A549 (cell line): ENCODE measurements around the gene C1orf167.

ENCODE experiments used
- CTCF ChIP-seq: fragments of >200 bp; sonication (Bioruptor Twin); formaldehyde crosslinking; IDR thresholded peaks from 3 replicates; pipeline ENCODE4 v1.5.1; 2016
- REST ChIP-seq: fragments of 200-600 bp; sonication (generic); IDR thresholded peaks from 2 replicates; pipeline ENCODE4 v1.6.1; 2016; ENCODE audit warnings: antibody characterized with exemption, mild to moderate bottlenecking, moderate library complexity

- TF ChIP-seq CTCF (no peak), REST (no peak)
Observed at GRCh38 chr1:11720033-11720376, 42.0 kb upstream of the C1orf167 start.
